Measurements from ENCODE around the gene SFTPD.

The SFTPD gene

GRCh38 chr10:79979976-79980687 lies 31.2 kb upstream of the SFTPD start:
- Mint-ChIP-seq H3K9me3 (no peaks in the 10 kb centered on the region), H3K4me3 (no peak overlapping the region), H3K27me3 (ENCODE audit: low read depth) (peaks cover 72% of the 10 kb centered on the region), H3K4me1 (ENCODE audit: low read depth) (peaks cover 7% of the 10 kb centered on the region), H3K27ac (no peak overlapping the region), H3K36me3 (ENCODE audit: low read depth) (no peaks in the 10 kb centered on the region)
- DNase-seq (ENCODE audit: low spot score) = no peak

- Mint-ChIP-seq H3K4me3 (no peak overlapping the region), H3K4me1 (ENCODE audit: low read depth) (peaks cover 3% of the 10 kb centered on the region), H3K27ac (no peak overlapping the region), H3K36me3 (ENCODE audit: low read depth) (no peaks in the 10 kb centered on the region), H3K27me3 (ENCODE audit: low read depth) (peaks cover 69% of the 10 kb centered on the region), H3K9me3 (no peaks in the 10 kb centered on the region)
- no peak for DNase-seq (ENCODE audit: low spot score)
These were observed 30.5 kb upstream of the SFTPD start for GRCh38 chr10:79979310-79979975.

GRCh38 chr10:79976999-79977398 lies 28.1 kb upstream of the SFTPD start:
- H3K36me3 Mint-ChIP-seq (ENCODE audit: low read depth) = no peaks in the 10 kb centered on the region
- H3K27me3 Mint-ChIP-seq (ENCODE audit: low read depth) = peaks cover 56% of the 10 kb centered on the region
- H3K4me3 Mint-ChIP-seq = no peak overlapping the region
- peaks cover 3% of the 10 kb centered on the region for H3K4me1 Mint-ChIP-seq (ENCODE audit: low read depth)
- no peak for DNase-seq (ENCODE audit: low spot score)
- H3K27ac Mint-ChIP-seq = no peak overlapping the region
- H3K9me3 Mint-ChIP-seq = no peaks in the 10 kb centered on the region

GRCh38 chr10:79970062-79970461 lies 21.2 kb upstream of the SFTPD start:
- no peak for DNase-seq (ENCODE audit: low spot score)
- no peak overlapping the region for H3K4me3 Mint-ChIP-seq
- H3K27me3 Mint-ChIP-seq (ENCODE audit: low read depth) = peaks cover 13% of the 10 kb centered on the region
- no peaks in the 10 kb centered on the region for H3K36me3 Mint-ChIP-seq (ENCODE audit: low read depth)
- no peaks in the 10 kb centered on the region for H3K4me1 Mint-ChIP-seq (ENCODE audit: low read depth)
- H3K9me3 Mint-ChIP-seq = peaks cover 7% of the 10 kb centered on the region
- H3K27ac Mint-ChIP-seq = no peak overlapping the region

- Mint-ChIP-seq H3K27me3 (ENCODE audit: low read depth) (peaks cover 9% of the 10 kb centered on the region), H3K4me1 (ENCODE audit: low read depth) (no peaks in the 10 kb centered on the region), H3K27ac (no peak overlapping the region), H3K36me3 (ENCODE audit: low read depth) (no peaks in the 10 kb centered on the region), H3K9me3 (peaks cover 4% of the 10 kb centered on the region), H3K4me3 (no peak overlapping the region)
- no peak for DNase-seq (ENCODE audit: low spot score)
These were observed 999 bp downstream of the SFTPD start for GRCh38 chr10:79947787-79948424.

GRCh38 chr10:79947083-79947415 lies 1.9 kb downstream of the SFTPD start:
- H3K36me3 Mint-ChIP-seq (ENCODE audit: low read depth) = no peaks in the 10 kb centered on the region
- peaks cover 9% of the 10 kb centered on the region for H3K27me3 Mint-ChIP-seq (ENCODE audit: low read depth)
- no peak for DNase-seq (ENCODE audit: low spot score)
- H3K27ac Mint-ChIP-seq = no peak overlapping the region
- no peaks in the 10 kb centered on the region for H3K4me1 Mint-ChIP-seq (ENCODE audit: low read depth)
- no peak overlapping the region for H3K4me3 Mint-ChIP-seq
- peaks cover 4% of the 10 kb centered on the region for H3K9me3 Mint-ChIP-seq

GRCh38 chr10:79946271-79947082 lies 2.4 kb downstream of the SFTPD start:
- Mint-ChIP-seq H3K36me3 (ENCODE audit: low read depth) (no peaks in the 10 kb centered on the region), H3K27ac (no peak overlapping the region), H3K27me3 (ENCODE audit: low read depth) (peaks cover 9% of the 10 kb centered on the region)

GRCh38 chr10:79944428-79945395 lies 4.2 kb downstream of the SFTPD start:
- Mint-ChIP-seq H3K27ac (no peak overlapping the region), H3K36me3 (ENCODE audit: low read depth) (no peaks in the 10 kb centered on the region), H3K27me3 (ENCODE audit: low read depth) (peaks cover 4% of the 10 kb centered on the region), H3K4me3 (no peak overlapping the region), H3K9me3 (no peaks in the 10 kb centered on the region), H3K4me1 (ENCODE audit: low read depth) (no peaks in the 10 kb centered on the region)
- DNase-seq (ENCODE audit: low spot score) = no peak

More at GRCh38 chr10:79946271-79947082, 2.4 kb downstream of the SFTPD start:
- DNase-seq (ENCODE audit: low spot score) = no peak
- Mint-ChIP-seq H3K4me3 (no peak overlapping the region), H3K9me3 (peaks cover 4% of the 10 kb centered on the region), H3K4me1 (ENCODE audit: low read depth) (no peaks in the 10 kb centered on the region)

- H3K27ac Mint-ChIP-seq = no peak overlapping the region
- no peaks in the 10 kb centered on the region for H3K36me3 Mint-ChIP-seq (ENCODE audit: low read depth)
- no peak for DNase-seq (ENCODE audit: low spot score)
- no peak overlapping the region for H3K4me3 Mint-ChIP-seq
- peaks cover 4% of the 10 kb centered on the region for H3K27me3 Mint-ChIP-seq (ENCODE audit: low read depth)
- no peaks in the 10 kb centered on the region for H3K4me1 Mint-ChIP-seq (ENCODE audit: low read depth)
- H3K9me3 Mint-ChIP-seq = no peaks in the 10 kb centered on the region
These were observed 5.0 kb downstream of the SFTPD start for GRCh38 chr10:79943871-79944270.

GRCh38 chr10:79942261-79943185 lies 6.4 kb downstream of the SFTPD start:
- Mint-ChIP-seq H3K4me1 (ENCODE audit: low read depth) (peaks cover 1% of the 10 kb centered on the region), H3K36me3 (ENCODE audit: low read depth) (no peaks in the 10 kb centered on the region), H3K4me3 (no peak overlapping the region), H3K27me3 (ENCODE audit: low read depth) (peaks cover 2% of the 10 kb centered on the region), H3K27ac (no peak overlapping the region), H3K9me3 (no peaks in the 10 kb centered on the region)
- no peak for DNase-seq (ENCODE audit: low spot score)

GRCh38 chr10:79941585-79942210 lies 7.2 kb downstream of the SFTPD start:
- Mint-ChIP-seq H3K27me3 (ENCODE audit: low read depth) (peaks cover 3% of the 10 kb centered on the region), H3K27ac (no peak overlapping the region), H3K36me3 (ENCODE audit: low read depth) (no peaks in the 10 kb centered on the region)

GRCh38 chr10:79941146-79941545 lies 7.8 kb downstream of the SFTPD start:
- DNase-seq (ENCODE audit: low spot score) = no peak
- Mint-ChIP-seq H3K9me3 (no peaks in the 10 kb centered on the region), H3K4me3 (no peak overlapping the region), H3K36me3 (ENCODE audit: low read depth) (no peaks in the 10 kb centered on the region), H3K4me1 (ENCODE audit: low read depth) (peaks cover 1% of the 10 kb centered on the region), H3K27ac (no peak overlapping the region), H3K27me3 (ENCODE audit: low read depth) (peaks cover 3% of the 10 kb centered on the region)

More at GRCh38 chr10:79941585-79942210, 7.2 kb downstream of the SFTPD start:
- H3K4me1 Mint-ChIP-seq (ENCODE audit: low read depth) = peaks cover 1% of the 10 kb centered on the region
- H3K4me3 Mint-ChIP-seq = no peak overlapping the region
- no peaks in the 10 kb centered on the region for H3K9me3 Mint-ChIP-seq
- no peak for DNase-seq (ENCODE audit: low spot score)

Measured in T-helper 2 cell treated with Interferon-gamma antibody and Interleukin-4, amounts not matched to agents 5 μg/mL and 100 μg/mL, for 36 hours (primary cell).